Bone marrow (tissue), 2 donors: ENCODE measurements around the gene TRIO.

Experiments used
- DNase-seq, 2 donors: peaks; one replicate each; lab custom pipeline; 2025; lab: John Stamatoyannopoulos, UW

Gene TRIO

GRCh38 chr5:14488709-14489108 is 345.6 kb downstream of the TRIO start:
- DNase-seq: no peak

DNA sequence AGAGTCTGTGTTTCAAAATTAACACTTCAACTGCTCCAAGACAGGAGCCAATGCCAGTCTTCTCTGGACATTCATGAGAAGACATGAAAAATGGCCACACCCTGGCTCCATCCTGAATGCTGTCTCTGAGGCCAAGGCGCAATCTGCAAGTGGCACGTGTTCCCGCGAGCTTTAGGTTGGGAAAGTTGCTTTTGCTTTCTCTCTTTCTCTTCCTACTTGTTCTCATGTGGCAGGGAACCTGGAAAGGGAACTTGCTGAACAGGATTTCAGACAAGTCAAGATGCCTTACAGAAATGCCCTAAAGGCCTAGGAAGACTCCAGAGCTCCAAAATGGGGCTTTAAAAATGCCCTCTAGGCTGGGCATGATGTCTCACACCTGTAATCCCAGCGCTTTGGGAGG is 346.5 kb downstream of the TRIO start:
- no peak for DNase-seq

DNA sequence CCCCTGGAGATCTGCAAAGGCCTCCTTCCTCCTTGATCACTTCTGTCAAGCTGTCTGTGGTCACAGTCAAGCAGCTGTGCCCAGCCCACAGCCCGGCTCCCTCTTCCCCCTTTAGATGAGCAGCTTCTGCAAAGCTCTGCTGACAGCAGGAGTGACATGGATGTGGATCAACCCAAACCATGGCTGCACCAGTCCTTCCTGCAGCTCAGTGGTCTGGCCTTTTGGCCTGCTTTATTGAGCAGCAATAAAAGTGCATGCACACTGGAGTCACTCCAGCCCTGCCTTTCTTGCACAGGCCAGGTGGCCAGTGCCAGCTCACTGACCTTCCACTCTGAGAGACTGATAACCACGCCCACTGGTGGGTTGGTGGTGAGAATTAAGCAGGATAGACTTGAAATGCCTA is 347.2 kb downstream of the TRIO start:
- peak in 1 of 2 donors; percentile 50 for DNase-seq

GRCh38 chr5:14491015-14491915 is 348.1 kb downstream of the TRIO start:
- DNase-seq: no peak

DNA sequence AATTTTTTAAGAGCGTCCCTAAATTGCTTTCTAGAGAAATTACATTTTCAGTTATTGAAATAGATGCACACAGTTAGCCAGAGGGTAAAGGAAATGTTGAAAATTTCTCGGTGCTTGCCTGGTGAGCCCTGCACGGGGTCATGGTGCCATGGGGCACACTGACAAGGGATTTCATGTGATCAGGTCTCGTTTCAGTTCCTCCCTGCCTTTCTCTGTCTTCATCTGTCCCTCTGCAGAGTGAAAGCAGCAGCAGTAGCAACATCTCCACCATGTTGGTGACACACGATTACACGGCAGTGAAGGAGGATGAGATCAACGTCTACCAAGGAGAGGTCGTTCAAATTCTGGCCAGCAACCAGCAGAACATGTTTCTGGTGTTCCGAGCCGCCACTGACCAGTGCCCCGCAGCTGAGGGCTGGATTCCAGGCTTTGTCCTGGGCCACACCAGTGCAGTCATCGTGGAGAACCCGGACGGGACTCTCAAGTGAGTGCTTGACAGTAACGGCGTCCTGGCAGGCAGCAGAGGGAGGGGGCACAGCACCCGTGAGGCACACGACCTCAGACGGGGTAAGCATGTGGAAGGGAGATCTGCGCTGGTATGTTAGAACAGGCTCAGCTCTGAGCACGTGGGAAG is 349.3 kb downstream of the TRIO start:
- no peak for DNase-seq

GRCh38 chr5:14495301-14495700 is 352.2 kb downstream of the TRIO start:
- no peak for DNase-seq

DNA sequence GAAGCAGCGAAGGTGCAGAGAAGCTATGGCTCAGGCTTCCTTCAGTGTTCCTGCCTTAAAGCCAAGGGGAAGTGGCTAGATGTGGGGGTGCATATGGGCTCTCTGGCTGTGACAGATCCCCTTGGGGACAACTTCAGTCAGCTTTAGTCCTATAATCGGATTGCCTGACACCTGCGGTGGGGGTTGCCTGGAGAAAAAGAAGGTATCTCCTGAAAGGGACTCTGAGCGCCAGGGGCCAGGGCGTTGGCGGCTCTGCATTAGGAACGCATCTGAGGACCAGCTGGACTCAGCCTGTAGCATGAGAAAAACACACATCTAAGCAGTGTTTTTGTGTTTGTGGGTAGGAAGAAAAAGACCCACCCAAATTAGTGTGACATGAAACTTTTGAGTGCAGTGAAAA is 354.2 kb downstream of the TRIO start:
- no peak for DNase-seq

DNA sequence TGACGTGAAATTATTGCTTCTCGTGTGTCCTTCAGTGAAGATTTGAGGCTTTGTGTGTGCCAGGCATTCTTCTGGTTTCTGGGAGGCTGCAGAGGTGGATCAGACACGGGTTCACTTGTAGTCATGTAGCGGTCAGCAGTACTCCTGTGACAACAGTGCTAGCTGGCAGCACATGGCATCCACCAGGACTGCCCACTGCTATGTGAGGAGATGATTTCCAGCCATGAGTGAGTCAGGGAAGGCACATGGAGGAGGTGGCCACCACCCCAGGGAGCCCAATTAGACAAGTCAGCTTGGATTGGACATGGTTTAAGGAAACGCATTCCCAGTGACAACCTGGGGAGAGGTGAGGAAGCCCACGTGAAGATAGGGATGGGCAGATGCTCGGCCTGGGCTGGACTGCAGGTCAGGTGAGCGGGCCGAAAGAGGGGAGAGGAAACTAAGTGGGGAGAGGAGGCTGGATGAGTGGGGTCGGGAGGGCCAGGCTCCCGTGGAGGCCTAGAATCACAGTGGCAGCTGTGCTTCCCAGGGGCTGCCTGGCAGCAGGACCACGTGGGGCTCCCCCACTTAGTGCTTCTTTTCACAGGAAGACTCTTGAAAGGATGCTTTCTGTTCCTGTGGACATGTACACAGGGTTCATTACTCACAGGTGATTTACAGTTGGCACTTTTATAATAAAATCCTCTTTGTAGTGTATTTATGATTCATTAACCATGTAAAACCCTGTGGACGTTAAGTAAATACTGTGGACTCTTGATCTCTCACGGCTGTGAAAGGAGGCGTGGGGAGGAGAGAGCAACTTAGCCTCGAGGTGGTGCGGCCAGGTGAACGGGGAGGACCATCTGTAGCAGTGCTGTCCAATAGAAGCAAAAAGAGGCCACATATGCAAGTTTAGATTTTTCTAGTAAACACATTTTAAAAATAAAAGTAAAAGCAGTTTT is 358.5 kb downstream of the TRIO start:
- DNase-seq: no peak

GRCh38 chr5:14502294-14502690 is 359.1 kb downstream of the TRIO start:
- no peak for DNase-seq

- DNase-seq: no peak
These were observed 360.0 kb downstream of the TRIO start for GRCh38 chr5:14503017-14503680.

- no peak for DNase-seq
These were observed 360.7 kb downstream of the TRIO start for GRCh38 chr5:14503681-14504331.

DNA sequence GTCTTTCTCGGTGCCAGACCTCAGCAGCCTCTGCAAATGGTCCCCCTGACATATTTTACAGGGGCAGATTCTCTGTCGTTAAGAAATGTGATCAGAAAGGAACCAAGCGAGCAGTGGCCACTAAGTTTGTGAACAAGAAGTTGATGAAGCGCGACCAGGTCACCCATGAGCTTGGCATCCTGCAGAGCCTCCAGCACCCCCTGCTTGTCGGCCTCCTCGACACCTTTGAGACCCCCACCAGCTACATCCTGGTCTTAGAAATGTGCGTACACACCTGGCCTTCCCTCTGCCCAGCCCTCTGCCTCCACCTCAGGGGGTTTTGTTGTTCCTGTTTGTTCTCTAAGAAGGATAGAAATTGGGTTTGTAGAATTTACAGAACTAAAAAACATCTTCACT is 361.2 kb downstream of the TRIO start:
- DNase-seq: no peak

DNA sequence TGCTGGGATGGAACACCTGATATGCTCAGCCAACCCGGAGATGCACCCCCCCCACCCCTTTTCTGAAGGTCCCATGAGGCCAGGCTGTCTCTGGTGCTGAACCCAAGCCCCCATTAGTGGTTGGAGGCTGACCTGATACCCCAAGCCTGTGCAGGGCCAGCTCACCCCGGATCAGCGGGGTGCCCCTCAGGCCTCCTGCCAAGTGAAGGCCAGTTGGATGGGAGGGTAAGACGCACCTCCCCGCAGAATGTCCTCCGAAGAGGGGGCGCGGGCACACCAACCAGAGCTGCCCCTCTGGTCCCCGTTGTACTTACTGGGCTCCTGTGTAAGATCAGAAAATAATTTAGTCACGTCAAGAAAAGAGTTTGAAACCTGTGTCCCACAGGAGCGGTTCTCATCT is 361.7 kb downstream of the TRIO start:
- DNase-seq: no peak

DNA sequence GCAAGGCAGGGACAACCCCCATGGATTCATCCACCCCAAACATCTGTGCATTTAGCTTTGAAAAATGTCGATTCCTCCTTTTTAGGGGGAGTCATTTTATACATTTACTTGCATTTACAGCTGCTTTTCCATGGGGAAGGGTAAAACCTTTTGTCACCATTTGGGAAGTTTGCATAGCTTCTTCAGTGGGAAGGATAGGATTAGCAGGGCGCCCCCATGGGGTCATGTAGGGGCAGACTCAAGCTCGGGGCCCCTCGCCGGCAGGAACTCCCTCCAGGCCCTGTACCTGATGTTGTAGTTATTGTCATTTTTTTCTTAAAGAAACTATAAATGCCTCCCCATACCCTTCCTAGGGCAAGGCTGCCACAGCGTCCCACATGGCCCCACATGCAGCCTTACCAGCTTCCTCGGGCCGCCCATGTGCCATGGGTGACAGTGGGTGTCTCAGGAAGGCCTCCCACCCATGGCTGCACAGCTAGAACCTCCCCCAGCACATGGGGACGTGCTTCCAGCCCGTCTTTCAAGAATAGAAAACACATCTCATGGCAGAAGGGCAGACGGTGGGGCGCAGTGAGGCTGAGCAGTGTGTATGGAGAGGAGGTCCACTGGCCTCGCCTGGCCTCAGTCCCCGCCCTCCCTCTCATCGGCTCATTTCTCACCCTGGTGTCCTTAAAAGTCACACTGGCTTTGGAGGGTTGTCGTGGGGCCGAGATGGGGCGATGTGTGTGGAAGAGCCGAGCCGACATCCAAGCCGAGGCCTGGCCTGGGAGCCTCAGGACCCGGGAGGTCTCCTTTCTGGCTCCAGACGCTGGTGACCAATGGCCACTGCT is 362.4 kb downstream of the TRIO start:
- DNase-seq: no peak

DNA sequence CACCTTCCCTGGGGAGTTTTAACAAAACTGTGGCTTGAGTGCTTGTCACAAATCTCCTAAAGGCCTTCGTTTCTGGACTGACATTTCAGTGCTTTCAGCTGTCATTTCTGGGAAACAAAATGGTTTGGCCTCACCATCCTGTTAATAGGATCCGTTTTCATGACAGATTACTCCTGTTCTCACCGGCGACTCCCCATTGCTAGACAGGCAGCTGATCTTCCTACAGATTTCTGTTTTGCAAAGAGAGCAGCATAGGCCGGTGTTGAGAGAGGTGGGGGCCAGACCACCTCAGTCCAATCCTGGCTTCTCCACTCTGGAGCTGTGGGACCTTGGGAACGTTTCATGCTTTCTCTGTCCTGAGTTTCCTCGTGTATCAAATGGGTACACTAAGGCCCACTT is 363.0 kb downstream of the TRIO start:
- no peak for DNase-seq

DNA sequence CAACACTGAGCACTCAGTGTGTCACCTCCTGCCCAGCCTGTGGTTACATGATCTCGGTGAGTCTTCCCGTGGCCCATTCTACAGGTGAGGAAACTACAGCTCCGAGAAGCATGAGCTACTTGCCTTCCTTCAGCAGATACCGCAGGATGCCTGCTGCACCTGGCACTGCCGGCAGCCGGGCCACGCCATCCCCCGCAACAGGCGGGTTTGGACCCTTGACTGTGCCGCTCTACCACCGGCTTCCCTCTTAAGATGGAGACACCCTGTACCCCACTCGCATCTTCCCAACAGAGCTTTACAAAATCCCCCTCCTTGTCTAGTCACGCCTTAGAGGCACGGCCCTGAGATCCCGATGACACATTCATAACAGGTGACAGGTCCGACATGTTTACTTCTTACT is 363.5 kb downstream of the TRIO start:
- DNase-seq: no peak

GRCh38 chr5:14507156-14507941 is 364.2 kb downstream of the TRIO start:
- DNase-seq: no peak

DNA sequence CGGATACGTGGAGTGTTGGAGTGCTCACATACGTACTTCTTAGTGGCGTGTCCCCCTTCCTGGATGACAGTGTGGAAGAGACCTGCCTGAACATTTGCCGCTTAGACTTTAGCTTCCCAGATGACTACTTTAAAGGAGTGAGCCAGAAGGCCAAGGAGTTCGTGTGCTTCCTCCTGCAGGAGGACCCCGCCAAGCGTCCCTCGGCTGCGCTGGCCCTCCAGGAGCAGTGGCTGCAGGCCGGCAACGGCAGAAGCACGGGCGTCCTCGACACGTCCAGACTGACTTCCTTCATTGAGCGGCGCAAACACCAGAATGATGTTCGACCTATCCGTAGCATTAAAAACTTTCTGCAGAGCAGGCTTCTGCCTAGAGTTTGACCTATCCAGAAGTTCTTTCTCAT is 364.9 kb downstream of the TRIO start:
- DNase-seq: no peak

DNA sequence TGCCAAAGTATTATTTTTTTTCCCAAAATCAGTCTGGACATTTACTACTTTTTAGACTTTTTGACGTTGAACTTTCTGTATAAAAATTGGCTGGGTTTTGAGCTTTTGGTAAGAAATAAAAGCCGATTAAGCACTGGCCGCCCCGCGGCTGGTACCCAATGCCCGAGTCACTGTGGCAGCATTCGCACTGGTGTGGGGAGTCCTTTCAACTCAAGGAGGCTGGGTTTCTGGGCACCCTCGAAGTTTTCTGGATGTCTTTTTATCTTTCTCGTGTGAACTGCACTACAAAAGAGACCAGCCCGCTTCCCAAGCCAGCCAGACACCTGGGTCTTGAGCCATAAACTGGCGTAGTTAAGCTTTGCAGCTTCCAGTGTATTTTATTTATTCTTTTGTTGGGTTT is 366.4 kb downstream of the TRIO start:
- no peak for DNase-seq
